NCI-H748 (cell line): ENCODE results near the gene UBASH3A.
"Not testable (repeated sequence)": the region's sequence is repeated elsewhere in the genome, so short reads cannot be mapped to it uniquely, and the experiment has no call there.

ENCODE experiments used
- DNase-seq: peaks from one replicate; lab custom pipeline; 2025; ENCODE audit not compliant: unreplicated experiment; lab: John Stamatoyannopoulos, UW

Gene UBASH3A

DNA sequence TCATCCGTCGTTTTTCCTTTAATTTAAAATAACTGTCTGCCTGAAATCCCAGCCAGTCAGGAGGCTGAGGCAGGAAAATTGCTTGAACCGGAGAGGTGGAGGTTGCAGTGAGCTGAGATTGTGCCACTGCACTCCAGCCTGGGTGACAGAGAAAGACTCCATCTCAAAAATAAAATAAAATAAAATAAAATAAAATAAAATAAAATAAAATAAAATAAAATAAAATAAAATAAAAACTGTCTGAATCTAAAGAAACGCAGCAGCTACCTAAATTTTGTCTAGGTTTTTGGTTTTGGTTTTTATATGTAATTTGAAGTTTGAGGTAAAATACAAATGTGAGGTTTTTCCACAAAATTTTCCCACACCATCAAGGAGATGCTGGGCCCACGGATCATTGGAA lies 5.0 kb downstream of the UBASH3A start:
- not testable (repeated sequence) for DNase-seq

DNA sequence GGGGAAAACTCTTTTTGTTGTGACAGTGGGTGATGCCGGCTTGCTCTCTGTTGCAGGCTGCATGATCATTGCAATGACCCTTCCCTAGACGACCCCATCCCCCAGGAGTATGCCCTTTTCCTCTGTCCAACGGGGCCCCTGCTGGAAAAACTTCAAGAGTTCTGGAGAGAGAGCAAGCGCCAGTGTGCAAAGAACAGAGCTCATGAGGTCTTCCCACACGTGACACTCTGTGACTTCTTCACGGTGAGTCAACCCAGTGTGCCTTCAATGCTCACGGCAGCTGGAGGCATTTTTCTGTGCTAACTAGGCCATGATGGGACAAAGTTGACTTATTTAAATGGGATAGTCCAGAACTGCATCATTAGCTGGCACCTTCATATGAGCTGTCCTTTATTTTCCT lies 5.7 kb downstream of the UBASH3A start:
- DNase-seq: no peak

DNA sequence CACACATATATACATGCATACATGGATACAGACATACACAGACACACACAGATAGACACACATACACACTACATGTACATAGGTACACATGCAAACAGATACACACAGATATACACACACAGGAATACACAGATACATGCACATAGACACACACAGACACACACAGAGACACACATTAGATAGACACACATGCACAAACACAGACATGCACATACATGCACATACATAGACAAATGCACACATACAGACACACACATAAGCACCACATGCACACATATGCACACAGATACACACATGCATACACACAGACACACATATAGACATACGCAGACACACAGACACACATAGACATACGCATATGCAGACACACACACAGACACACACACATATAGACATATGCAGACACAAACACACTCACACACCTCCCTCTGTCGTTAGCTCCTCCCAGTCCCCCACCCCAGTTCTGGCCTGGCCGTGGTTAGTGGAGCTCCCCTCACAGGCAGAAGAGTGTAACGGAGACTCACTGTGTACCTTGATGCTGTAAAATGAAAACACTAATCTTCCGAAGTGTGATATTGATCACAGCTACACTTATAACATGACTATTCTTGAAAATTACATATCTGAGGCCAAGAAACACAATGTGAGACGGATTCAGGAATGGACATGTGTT lies 7.6 kb downstream of the UBASH3A start:
- peak; percentile 23 for DNase-seq

DNA sequence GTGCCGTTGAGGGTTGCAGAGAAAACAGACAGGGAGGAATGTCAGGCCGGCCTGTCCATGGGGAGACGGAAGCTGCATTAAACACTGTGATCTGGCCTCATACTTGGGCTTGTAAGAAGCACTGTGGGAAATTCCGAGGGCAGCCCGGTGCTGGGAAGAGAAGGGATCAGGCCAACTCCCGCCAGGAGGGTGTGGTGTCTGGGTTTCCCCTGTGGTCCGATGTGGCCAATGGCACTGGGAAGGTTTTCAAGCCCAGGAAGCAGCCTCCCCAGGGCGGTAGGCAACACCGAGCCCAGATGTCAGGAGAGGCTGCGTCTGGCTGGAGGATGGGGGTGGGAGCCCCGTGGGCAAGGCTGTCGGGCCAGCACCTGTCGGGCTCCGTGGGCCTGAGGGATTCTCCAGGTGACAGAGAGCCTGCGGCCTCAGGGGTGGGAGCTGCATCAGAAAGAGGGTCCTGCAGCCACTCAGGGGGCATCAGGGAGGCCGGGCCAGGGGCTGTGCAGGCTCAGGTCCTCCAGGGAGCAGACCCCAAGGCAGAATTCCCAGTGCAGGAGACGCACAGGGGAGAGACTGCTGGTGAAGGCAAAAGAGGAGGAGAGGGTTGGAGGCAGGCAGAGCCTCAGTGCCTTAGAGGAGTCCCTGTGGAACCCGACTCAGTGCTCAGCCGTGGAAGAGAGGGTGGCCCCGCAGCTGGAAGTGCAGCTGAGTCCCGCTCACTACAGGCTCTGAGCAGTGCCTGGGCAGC lies 8.4 kb downstream of the UBASH3A start:
- no peak for DNase-seq

DNA sequence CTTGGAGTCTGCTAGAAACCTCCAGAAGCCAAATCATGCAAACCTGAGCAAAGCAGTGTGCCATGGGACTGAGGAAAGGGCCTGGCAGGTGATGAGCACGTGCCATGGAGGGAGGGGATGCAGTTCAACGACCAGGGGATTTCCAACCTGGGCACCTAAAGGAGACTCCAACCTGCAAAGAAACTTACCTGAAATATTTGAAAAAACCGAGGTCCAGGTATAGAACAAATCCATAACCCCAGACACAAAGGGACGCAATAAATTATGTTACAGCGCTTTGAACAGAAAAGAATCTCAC lies 8.9 kb downstream of the UBASH3A start:
- no peak for DNase-seq

DNA sequence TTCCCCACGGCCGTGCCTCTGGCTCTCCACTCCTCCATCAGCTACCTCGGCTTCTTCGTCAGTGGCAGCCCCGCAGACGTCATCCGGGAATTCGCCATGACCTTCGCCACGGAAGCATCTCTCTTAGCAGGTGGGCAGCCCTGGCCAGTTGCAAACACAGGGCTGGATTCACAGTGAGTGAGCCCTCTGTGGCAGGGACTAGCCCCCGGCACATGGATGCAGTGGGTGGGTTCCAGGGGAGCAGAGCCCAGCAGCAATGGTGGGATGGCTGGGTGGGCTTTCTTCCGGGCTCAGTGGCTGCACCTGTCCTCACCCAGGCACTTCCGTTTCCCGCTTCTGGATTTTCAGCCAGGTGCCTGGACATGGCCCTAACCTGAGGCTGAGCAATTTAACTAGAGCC lies 9.4 kb downstream of the UBASH3A start:
- DNase-seq: no peak

DNA sequence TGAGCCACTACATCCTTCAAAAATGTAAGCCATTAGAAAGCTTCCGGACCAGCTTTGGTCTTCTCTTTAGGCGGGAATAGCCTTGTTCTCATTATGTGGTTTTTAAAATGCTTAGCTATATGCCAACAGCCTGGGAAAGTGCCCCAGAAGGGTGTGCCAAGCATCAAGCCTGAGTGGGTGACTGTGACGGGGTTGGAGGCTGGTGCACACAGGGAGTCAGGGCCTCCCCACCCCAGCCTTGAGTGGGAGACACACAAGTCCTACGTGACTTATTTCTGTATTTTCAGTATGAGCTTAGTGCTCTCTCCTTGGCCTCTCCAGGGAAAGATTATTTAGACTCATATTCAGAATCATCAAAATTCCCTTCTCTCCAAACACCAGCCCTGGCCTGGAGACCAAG lies 9.8 kb downstream of the UBASH3A start:
- DNase-seq: no peak

DNA sequence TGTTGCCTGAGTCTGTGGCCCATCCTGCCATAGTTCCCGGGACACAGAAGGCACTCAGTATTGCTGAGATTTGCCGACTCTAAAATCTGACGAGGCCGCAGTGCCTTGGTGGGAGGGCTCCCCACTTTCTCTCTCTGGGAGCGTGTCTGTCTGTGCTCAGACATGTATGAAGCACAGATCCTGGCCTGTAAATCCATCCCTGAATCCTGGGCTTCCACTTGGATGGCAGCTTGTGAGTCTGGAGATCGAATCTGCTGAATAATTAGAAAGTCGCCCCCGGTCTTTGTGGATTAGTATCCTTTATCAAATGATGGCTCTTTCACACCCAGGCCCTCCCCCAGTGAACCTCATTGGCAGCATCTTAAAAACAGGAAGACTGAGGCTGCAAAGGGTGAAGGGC lies 10.4 kb downstream of the UBASH3A start:
- no peak for DNase-seq

DNA sequence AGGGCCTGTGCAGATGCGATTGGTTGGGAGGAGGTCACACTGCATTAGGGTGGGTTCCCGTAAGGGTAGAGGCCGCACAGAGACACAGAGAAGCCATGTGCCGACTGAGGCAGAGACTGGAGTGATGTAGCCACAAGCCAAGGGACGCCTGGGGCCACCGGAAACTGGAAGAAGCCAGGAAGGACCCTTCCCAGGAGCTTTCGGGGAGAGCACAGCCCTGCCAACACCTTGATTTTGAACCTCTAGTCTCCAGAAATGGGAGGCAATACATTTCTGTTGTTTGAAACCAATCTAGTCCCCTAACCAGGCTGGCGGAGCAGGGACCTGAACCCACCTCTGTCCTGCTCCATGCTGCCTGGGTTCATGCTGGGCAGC lies 10.8 kb downstream of the UBASH3A start:
- DNase-seq: no peak

DNA sequence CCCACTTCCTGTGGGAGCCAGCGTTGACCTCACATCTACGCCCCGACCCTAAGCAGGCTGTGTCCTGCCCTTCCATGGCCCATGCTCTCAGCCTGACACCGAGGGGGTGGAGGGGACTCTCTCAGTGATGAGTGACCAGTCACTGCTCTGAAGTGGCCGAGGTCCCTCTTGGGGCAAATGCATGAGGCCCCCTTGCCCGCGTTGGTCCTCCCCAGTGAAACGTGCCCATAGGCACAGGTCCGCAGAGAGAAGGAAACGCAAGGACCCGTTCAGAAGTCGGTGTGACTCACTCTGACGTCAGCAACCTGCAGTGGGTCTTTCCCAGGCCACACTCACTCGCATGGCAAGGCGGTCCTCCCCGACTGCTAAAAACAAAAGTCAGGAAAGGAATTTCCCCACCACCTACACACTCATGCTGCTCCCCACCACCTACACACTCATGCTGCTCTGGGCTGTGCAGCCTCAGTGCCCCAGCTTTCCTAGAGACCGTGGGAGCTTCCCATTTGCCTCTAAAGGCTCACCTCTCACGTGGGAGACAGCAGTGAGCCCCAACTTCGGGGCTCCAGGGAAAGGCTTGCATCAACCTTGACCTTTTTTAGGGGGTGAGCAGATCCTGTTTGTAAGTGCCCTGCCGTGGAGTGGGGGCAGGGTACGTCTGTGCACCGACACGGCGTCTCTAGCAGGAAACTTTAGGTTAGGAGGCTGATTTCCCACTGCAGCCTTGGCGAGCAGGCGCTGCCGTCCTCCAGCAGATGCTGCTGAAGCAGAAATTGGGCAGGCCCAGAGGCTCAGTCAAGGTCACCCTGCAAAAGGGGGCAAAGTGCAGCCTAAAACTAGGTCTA lies 11.4 kb downstream of the UBASH3A start:
- no peak for DNase-seq

DNA sequence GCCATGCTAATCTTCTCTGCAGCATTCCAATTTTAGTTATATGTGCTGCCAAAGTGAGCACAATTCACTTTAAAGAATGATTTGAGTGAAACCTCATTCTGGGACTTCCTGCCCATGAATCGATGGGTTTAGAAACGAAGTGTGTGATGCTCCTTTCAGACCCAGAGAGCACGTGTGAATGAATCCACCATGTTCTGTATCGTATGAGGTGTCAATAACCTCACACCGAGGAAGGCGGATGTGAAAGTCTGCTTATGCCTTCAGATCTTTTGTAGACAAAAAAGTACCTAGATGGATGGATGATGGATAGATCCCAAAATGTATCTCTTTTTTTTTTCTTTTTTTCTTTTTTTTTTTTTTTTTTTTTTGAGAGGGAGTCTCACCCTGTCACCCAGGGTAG lies 13.8 kb downstream of the UBASH3A start:
- DNase-seq: no peak

DNA sequence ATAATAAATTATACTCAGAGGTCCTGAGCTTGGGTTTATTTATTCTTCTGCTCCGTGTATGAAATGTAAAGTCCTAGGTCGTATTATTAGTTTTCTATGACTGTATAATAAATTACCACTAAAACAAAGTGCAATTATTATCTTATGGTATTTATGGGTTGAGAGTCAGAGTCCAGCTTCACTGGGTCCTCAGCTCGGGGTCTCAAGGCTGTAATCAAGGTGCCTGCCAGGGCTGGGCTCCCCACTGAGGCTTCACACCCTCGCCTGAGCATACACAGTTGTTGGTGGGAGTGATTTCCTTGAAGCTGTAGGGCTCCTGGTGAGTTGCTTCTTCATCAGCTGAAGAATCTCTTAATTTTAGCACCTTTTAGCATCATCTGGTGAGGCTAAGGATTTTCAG lies 15.2 kb downstream of the UBASH3A start:
- no peak for DNase-seq

DNA sequence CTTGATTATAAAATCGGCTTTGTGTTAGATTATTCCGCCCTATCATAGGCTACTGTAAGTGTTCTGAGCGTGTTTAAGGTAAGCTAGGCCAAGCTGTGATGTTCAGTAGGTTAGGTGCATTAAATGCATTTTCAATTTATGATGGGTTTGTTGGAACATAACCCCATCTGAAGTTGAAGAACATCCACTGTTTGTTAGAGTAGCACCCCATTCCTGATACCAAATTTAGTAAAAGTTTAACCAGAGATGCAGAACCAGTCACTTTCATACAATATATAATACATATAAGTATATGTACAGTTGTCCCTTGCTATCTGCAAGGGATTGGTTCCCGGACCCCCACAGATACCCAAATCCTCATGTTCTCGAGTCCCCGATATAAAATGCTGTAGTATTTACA lies 16.1 kb downstream of the UBASH3A start:
- DNase-seq: no peak

DNA sequence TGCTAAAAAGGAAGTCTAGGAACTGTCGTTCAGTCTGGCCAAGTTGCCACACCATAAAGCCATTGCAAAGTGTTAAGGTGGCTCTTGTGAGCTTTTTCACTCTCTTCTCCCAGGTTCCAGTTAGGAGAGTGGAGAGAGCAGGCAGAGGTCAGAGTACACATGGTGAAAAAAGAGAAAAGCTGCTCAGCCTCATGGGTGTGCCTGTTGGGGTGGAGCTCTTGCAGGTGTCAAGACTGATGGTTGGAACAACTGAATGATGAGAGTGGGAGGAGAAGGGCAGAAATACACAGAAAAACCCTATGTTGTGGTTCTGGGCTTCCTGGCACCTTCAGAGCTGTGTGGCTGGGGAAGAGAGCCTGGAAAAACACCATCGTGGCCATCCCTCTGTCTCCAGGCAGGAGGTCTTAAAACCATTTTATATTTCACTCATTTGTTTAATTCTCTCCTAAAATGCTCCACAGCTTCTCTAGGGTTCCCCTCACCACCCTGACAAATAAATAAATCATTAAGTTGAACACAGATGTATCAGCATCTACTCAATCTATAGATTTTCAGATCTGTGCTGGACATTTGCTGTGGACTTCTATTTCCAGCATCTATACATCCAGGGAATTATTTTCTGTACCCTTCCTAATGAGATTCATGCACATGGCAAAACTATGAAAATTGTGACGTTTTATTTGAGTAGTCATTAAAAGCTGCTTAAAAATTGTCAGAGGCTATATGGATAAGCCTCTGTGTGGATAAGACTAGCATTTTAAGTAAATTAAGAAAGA lies 17.5 kb downstream of the UBASH3A start:
- no peak for DNase-seq

DNA sequence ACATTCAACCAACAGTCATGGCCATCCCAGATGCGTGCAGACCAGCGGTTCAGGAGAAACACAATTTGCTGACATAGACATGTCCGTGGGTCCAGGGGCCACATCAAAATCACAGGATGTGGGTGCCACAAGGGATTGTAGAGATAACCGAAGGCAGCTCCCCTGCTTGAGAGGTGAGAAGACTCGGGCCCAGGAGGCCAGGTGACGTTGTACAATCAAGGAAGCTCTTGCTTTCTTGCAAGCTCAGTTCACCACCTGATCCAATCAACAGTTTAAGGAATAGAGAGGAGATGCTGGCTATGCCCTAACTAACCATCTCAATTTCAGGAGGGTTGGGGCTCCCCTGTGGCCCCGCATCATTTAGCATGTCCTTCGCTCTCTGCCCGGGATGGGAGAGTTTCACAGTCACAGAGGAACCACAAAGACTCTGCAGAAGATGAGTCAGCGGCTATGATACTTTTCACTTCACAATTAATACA lies 19.5 kb downstream of the UBASH3A start:
- DNase-seq: no peak

DNA sequence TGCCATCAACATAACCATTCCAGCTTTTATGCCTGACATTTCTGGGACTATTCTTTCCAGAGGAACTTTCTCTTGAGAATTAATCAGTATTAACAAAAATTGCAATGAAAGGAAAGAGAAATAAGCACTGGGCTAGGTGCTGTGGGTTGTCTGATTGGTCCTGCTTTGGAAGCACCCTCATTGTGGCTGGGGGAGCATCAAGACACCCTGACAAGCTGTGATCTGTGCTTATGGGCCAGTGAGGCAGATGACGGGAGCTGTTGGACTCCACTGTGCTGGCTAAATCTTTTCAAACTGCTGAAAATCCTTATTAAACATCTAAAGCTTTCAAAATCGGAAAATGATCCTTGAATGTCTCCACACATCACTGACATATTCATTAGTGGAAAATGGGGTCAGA lies 20.0 kb downstream of the UBASH3A start:
- no peak for DNase-seq

DNA sequence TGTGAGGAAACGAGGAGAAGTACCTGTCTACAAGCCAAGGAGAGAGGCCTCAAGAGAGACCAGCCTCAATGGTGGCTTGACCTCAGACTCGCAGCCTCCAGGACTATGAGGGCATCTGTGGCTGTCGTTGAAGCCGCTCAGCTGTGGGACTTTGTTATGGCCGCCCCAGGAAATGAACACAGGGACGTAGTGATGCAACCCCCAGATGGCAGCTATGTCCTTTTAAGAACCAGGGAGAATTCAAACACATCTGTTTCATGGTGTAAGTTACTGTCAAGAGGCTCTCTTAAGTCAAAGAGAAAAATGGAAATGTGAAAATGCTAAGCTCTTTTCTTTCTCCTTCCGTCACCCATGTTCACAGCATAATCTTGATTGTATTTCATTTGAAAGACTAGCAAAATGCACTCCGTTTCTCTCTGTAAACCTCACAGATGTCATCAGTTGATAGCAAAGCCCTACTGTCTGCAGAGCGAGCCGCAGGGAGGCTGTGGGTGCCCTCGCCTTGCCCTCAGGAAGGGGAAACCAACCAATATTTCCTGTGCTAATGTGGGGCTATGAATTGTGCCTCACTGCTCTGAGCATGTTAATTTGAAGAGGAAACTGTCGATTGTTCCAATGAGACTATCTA lies 21.3 kb downstream of the UBASH3A start:
- no peak for DNase-seq

DNA sequence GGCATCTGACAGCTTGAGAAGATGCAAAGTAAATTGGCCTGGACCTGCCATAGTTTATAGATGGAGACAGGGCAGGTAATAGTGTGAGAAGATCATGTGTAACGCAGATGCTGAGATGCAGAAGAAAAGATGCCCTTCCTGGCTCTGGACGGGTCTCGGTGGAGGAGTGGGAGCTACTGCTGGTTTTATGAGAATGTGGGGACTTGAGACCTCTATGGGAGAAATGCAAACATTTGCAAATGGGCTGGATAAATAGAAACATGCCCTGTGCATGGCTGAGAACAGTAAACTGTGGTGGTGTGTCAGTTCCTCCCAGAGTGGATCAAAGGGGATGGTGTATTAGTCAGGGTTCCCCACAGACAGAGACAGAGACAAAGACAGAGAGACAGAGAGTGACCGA lies 21.9 kb downstream of the UBASH3A start:
- no peak for DNase-seq

DNA sequence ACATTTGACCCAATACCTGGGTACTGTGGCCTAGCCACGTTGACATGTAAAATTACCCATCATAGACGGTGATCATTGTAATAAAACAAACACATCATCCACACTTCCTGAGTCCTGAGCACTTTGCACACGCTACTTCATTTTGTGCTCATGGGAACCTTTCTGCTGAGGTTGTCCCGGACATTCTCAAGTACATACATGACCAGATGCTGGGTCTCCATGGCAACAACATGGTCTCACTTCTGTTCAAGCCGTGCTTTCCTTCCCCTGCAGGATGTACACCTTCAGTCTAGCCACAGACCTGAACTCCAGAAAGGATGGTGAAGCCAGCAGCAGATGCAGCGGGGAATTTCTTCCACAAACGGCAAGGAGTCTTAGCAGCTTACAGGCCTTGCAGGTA lies 22.7 kb downstream of the UBASH3A start:
- DNase-seq: peak; percentile 48

DNA sequence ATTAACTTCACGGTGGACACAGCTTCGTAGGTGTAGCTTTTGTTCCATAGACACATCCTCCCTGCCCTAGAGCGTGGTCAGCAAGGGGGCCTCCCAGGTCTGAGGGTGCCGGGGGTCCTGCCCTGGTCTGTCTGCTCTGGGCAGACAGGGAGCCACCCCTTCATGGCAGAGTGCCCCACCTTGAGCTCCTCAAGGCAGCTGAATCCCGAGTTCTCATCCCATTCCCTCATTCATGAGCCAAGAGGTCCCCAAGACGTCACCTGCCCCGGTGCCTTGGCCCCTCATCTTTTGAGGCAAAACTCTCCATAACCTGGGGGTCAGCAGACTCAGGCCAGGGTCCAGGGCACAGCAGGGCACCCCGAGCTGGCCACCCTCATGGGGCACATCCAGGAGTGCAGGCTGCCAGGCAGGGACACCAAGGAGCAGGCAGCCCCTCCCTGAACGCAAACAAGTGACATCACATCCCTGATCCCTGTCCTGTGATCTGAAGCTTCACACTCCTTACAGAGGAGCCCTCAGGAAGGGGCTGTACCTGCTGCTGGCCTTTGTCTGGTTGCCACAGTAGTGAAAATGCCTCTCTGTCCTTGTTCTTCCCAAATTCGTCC lies 23.3 kb downstream of the UBASH3A start:
- DNase-seq: peak; percentile 17
